ENCODE results near the gene MED13L. TPM values are rescaled to one million over a fixed set of nuclear protein-coding genes. Genes with fewer than 3 reads are reported as not detected.

The MED13L gene
- total and polyA plus RNA-seq, 2 donors (not counting 1 experiment from before 2014, with no cell fraction given) = 56.5 to 97.3 TPM

DNA sequence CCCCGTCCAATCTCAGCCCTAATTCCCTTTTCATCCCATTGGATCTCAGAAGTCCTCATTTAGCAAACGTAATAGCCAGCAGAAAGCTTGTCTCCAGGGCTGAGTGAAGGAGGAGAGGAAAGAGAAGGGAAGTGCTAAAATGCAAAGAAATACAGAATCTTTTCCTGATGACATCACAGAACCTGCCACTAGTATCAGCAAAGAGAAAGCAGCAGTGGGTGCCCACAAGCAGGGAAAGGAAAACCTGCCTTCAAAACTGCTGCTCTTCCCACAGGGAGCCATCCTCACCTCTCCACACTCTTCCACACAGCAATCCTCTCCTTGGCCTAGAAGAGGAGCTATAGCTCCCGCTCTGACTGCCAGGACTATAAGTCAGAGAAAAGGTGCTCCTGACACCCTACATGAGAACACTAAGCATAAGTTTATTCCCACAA lies 11.3 kb downstream of the MED13L start:
- Histone ChIP-seq H3K79me2 (ENCODE audit: control insufficient read depth, insufficient read depth, low read length) (peaks cover 96% of the 10 kb centered on the region), H3K9ac (ENCODE audit: insufficient read depth, low read length) (no peak overlapping the region), H3K27ac (ENCODE audit: insufficient read depth, low read length) (no peak overlapping the region), H3K9me3 (ENCODE audit: control insufficient read depth, insufficient read depth, low read depth, low read length) (no peaks in the 10 kb centered on the region), H2AFZ (ENCODE audit: low read length) (no peak overlapping the region), H3K4me1 (ENCODE audit: control insufficient read depth, extremely low read depth, insufficient read depth, low read length) (peaks cover 10% of the 10 kb centered on the region), H4K20me1 (ENCODE audit: control insufficient read depth, extremely low read depth, insufficient read depth, low read length) (peaks cover 15% of the 10 kb centered on the region), H3K36me3 (ENCODE audit: control insufficient read depth, insufficient read depth, low read length) (no peaks in the 10 kb centered on the region), H3K4me2 (ENCODE audit: extremely low read depth, insufficient read depth, low read length) (peak overlapping the region; percentile 7), H3K27me3 (ENCODE audit: control insufficient read depth, insufficient read depth, low read length) (no peaks in the 10 kb centered on the region), H3K4me3 (replicated peaks in 1 of 4; ENCODE audit: control extremely low read depth in 1 of 4, insufficient read depth in 1 of 4, low read depth in 3 of 4, low read length in 4 of 4) (no peak overlapping the region)
- DNase-seq (ENCODE audit: low read depth in 2 of 2) = peak; percentile 22 to 61
- TF ChIP-seq, protein P1, sequence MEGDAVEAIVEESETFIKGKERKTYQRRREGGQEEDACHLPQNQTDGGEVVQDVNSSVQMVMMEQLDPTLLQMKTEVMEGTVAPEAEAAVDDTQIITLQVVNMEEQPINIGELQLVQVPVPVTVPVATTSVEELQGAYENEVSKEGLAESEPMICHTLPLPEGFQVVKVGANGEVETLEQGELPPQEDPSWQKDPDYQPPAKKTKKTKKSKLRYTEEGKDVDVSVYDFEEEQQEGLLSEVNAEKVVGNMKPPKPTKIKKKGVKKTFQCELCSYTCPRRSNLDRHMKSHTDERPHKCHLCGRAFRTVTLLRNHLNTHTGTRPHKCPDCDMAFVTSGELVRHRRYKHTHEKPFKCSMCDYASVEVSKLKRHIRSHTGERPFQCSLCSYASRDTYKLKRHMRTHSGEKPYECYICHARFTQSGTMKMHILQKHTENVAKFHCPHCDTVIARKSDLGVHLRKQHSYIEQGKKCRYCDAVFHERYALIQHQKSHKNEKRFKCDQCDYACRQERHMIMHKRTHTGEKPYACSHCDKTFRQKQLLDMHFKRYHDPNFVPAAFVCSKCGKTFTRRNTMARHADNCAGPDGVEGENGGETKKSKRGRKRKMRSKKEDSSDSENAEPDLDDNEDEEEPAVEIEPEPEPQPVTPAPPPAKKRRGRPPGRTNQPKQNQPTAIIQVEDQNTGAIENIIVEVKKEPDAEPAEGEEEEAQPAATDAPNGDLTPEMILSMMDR (conservative IDR thresholded peaks at IDR 0.05 in 1 of 2, IDR thresholded peaks at IDR 0.05 in 1 of 2; ENCODE audit: low read depth in 1 of 2, low read length in 2 of 2) = no peak
- no peak for TF ChIP-seq EZH2 (IDR thresholded peaks at IDR 0.05; ENCODE audit: low read length, missing control alignments)

DNA sequence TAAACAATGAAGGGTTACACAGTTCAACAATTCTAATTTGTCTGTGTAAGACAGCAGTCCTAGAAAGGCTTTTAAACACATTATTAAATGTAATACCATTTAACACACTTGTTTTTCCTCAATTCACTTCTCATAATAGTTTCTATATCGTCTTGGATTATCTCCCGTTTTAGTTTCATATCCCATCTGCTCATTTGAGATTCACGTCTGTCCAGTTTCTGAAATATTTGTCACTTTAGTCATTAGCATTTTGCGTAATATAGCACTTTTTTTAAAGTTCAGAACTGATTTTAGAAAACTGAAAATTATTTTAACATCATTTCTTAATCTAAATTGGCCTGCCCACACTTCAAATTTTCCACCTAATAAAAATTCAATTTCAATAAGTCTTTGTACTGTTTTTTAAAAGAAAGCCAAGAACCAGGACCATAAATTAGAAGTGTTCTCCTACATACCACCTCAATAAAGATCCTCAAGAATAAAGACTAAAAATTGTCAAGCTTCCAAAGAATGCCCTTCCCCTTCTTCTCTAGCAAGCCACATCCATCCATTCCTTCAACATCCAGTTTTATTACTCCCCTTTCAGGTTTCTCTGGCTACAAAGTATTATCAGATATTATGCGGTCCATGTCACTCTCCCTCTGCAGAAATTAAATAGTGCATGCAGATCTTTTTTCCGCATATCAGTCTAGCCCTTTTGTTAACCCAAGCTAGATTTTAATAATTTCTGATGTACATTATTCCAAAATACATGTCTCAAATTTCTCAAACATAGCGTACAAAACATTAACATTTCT lies 11.9 kb downstream of the MED13L start:
- H2AFZ ChIP-seq (ENCODE audit: low read length) = no peak overlapping the region
- H3K9ac ChIP-seq (ENCODE audit: insufficient read depth, low read length) = no peak overlapping the region
- TF ChIP-seq, protein P1 (conservative IDR thresholded peaks at IDR 0.05 in 1 of 2, IDR thresholded peaks at IDR 0.05 in 1 of 2; ENCODE audit: low read depth in 1 of 2, low read length in 2 of 2) = no peak
- TF ChIP-seq EZH2 (IDR thresholded peaks at IDR 0.05; ENCODE audit: low read length, missing control alignments) = no peak
- H4K20me1 ChIP-seq (ENCODE audit: control insufficient read depth, extremely low read depth, insufficient read depth, low read length) = peaks cover 15% of the 10 kb centered on the region
- no peak overlapping the region for H3K27ac ChIP-seq (ENCODE audit: insufficient read depth, low read length)
- peak overlapping the region; percentile 7 for H3K4me2 ChIP-seq (ENCODE audit: extremely low read depth, insufficient read depth, low read length)
- peaks cover 97% of the 10 kb centered on the region for H3K79me2 ChIP-seq (ENCODE audit: control insufficient read depth, insufficient read depth, low read length)
- H3K9me3 ChIP-seq (ENCODE audit: control insufficient read depth, insufficient read depth, low read depth, low read length) = no peaks in the 10 kb centered on the region
- peaks cover 10% of the 10 kb centered on the region for H3K4me1 ChIP-seq (ENCODE audit: control insufficient read depth, extremely low read depth, insufficient read depth, low read length)
- H3K27me3 ChIP-seq (ENCODE audit: control insufficient read depth, insufficient read depth, low read length) = no peaks in the 10 kb centered on the region
- no peaks in the 10 kb centered on the region for H3K36me3 ChIP-seq (ENCODE audit: control insufficient read depth, insufficient read depth, low read length)
- no peak overlapping the region for H3K4me3 ChIP-seq (replicated peaks in 1 of 4; ENCODE audit: control extremely low read depth in 1 of 4, insufficient read depth in 1 of 4, low read depth in 3 of 4, low read length in 4 of 4)
- no peak for DNase-seq (ENCODE audit: low read depth in 2 of 2)

DNA sequence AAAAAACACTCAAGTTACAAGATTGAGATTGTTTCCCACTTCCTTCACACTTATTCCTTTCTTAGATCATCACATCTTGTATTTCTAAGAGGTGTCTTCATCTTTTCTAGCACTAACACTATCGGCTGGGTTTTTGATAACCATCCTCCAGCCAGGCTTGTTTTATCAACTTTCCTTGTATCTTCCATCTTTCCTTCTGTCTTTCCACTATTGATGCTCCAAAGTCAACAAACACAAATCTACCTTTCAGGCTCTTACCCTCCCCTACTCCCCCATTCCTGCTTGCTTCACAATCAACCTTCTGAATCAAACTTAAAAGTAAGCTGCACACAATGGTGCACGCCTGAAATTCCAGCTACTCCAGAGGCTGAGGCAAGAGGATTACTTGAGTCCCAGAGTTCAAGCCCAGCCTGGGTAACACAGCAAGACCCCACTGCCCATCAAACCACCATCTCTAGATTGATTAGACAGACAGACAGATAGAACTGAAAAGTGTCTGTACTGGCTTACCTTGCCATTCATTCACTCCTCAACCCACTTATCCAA lies 12.9 kb downstream of the MED13L start:
- Histone ChIP-seq H3K36me3 (ENCODE audit: control insufficient read depth, insufficient read depth, low read length) (no peaks in the 10 kb centered on the region), H4K20me1 (ENCODE audit: control insufficient read depth, extremely low read depth, insufficient read depth, low read length) (peaks cover 15% of the 10 kb centered on the region), H3K4me1 (ENCODE audit: control insufficient read depth, extremely low read depth, insufficient read depth, low read length) (peaks cover 10% of the 10 kb centered on the region), H3K27ac (ENCODE audit: insufficient read depth, low read length) (no peak overlapping the region), H3K4me2 (ENCODE audit: extremely low read depth, insufficient read depth, low read length) (no peak overlapping the region), H3K9ac (ENCODE audit: insufficient read depth, low read length) (no peak overlapping the region), H2AFZ (ENCODE audit: low read length) (no peak overlapping the region), H3K79me2 (ENCODE audit: control insufficient read depth, insufficient read depth, low read length) (peaks cover 97% of the 10 kb centered on the region), H3K4me3 (replicated peaks in 1 of 4; ENCODE audit: control extremely low read depth in 1 of 4, insufficient read depth in 1 of 4, low read depth in 3 of 4, low read length in 4 of 4) (no peak overlapping the region), H3K9me3 (ENCODE audit: control insufficient read depth, insufficient read depth, low read depth, low read length) (no peaks in the 10 kb centered on the region), H3K27me3 (ENCODE audit: control insufficient read depth, insufficient read depth, low read length) (no peaks in the 10 kb centered on the region)
- DNase-seq (ENCODE audit: low read depth in 2 of 2) = no peak
- TF ChIP-seq EZH2 (IDR thresholded peaks at IDR 0.05; ENCODE audit: low read length, missing control alignments) = no peak
- TF ChIP-seq, protein P1 (conservative IDR thresholded peaks at IDR 0.05 in 1 of 2, IDR thresholded peaks at IDR 0.05 in 1 of 2; ENCODE audit: low read depth in 1 of 2, low read length in 2 of 2) = no peak
